Measurements from ENCODE around the gene CCNK. TPM values are rescaled to one million over a fixed set of nuclear protein-coding genes. Genes with fewer than 3 reads are reported as not detected.

CCNK gene
- total RNA-seq, 2 experiments from 2014 or later, result 140 to 151 TPM

GRCh38 chr14:99468836-99469592 is 12.2 kb upstream of the CCNK start:
- no peaks in the 10 kb centered on the region for H3K9me3 Mint-ChIP-seq
- DNase-seq, result no peak
- H3K27ac Mint-ChIP-seq, result no peak overlapping the region
- no peaks in the 10 kb centered on the region for H3K27me3 ChIP-seq (ENCODE audit: control insufficient read depth in 1 of 2, insufficient read depth in 2 of 2, low read length in 2 of 2)
- no peaks in the 10 kb centered on the region for H3K27me3 Mint-ChIP-seq
- H3K36me3 ChIP-seq (ENCODE audit: insufficient read depth, low read length), result peaks cover 14% of the 10 kb centered on the region
- ATAC-seq (ENCODE audit: poor library complexity), result no peak
- H3K4me3 Mint-ChIP-seq, result no peak overlapping the region
- peaks cover 9% of the 10 kb centered on the region for H3K4me1 ChIP-seq (ENCODE audit: insufficient read depth, low read length)
- H3K4me1 Mint-ChIP-seq (ENCODE audit: low read depth), result peaks cover 59% of the 10 kb centered on the region
- no peaks in the 10 kb centered on the region for H3K9me3 ChIP-seq (ENCODE audit: control insufficient read depth in 1 of 2, insufficient read depth in 1 of 2, low read length in 2 of 2)
- TF ChIP-seq CTCF (IDR thresholded peaks at IDR 0.05), result no peak
- ChIA-PET CTCF (interaction anchor here (0.6 kb wide), 1 partner anchor 11 kb away, joined by 3 read pairs; no protein-coding TSS in a partner anchor), POLR2A (no interaction called here)
- H3K36me3 Mint-ChIP-seq (ENCODE audit: low read depth), result peaks cover 35% of the 10 kb centered on the region
- no peak overlapping the region for H3K4me3 ChIP-seq (ENCODE audit: low read length)
- intact Hi-C loops (cut with DNase I, micrococcal nuclease), result no loop called here
- H3K27ac ChIP-seq (ENCODE audit: low read depth in 1 of 2, low read length in 2 of 2), result no peak overlapping the region

DNA sequence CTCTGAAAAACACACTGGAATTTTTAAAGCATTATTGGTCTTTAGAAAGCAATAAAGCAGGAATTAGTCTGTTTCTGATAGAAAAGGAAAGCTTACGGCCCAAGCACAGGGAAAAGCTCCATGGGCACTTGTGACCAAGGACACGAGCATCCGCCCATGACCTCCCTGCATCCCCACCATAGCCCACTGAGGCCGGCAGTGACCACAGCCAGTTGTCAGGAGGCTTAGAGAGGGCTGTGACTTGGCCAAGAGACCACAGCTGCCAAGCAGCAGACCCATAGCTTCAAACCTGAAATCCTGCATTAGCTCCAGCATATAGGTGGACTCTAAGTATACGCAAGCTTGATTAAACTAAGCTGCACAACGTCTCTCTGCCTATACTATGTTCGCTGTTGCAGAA is 9.5 kb upstream of the CCNK start:
- H3K4me3 ChIP-seq (ENCODE audit: low read length), result no peak overlapping the region
- intact Hi-C loops (cut with DNase I, micrococcal nuclease), result no loop called here
- Mint-ChIP-seq H3K4me1 (ENCODE audit: low read depth) (peaks cover 61% of the 10 kb centered on the region), H3K27me3 (no peaks in the 10 kb centered on the region), H3K9me3 (no peaks in the 10 kb centered on the region), H3K4me3 (no peak overlapping the region), H3K36me3 (ENCODE audit: low read depth) (peaks cover 13% of the 10 kb centered on the region), H3K27ac (no peak overlapping the region)
- ATAC-seq (ENCODE audit: poor library complexity) (no peak), DNase-seq (no peak)
- TF ChIP-seq CTCF (IDR thresholded peaks at IDR 0.05), result no peak
- no peaks in the 10 kb centered on the region for H3K27me3 ChIP-seq (ENCODE audit: control insufficient read depth in 1 of 2, insufficient read depth in 2 of 2, low read length in 2 of 2)
- H3K4me1 ChIP-seq (ENCODE audit: insufficient read depth, low read length), result peaks cover 9% of the 10 kb centered on the region
- H3K27ac ChIP-seq (ENCODE audit: low read depth in 1 of 2, low read length in 2 of 2), result no peak overlapping the region
- POLR2A ChIA-PET, result no interaction called here
- H3K36me3 ChIP-seq (ENCODE audit: insufficient read depth, low read length), result no peaks in the 10 kb centered on the region
- H3K9me3 ChIP-seq (ENCODE audit: control insufficient read depth in 1 of 2, insufficient read depth in 1 of 2, low read length in 2 of 2), result no peaks in the 10 kb centered on the region
- CTCF ChIA-PET, result interaction anchor here (0.6 kb wide), 1 partner anchor 11 kb away, joined by 3 read pairs; no protein-coding TSS in a partner anchor

DNA sequence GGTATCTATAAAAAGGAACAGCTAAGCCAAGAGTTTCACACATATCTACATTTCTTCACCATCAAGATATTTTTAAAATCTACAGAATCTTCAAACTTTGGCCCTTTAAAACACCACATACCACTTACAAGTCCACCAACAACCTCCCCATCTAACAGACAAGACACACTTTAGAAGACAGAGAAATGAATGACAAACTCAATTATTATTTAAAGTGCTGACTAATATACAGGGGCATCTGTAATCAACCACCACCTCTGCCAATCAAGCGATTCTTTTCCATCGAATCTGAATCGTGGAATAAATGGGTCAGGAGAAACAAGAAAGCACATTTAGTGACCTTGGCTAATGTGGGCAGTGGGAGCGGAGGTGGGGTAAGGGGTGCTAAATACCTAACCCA is 8.3 kb upstream of the CCNK start:
- POLR2A ChIA-PET, result no interaction called here
- H3K27ac ChIP-seq (ENCODE audit: low read depth in 1 of 2, low read length in 2 of 2), result no peak overlapping the region
- DNase-seq (no peak), ATAC-seq (ENCODE audit: poor library complexity) (no peak)
- no peak for TF ChIP-seq CTCF (IDR thresholded peaks at IDR 0.05)
- Mint-ChIP-seq H3K4me3 (no peak overlapping the region), H3K27me3 (no peaks in the 10 kb centered on the region), H3K27ac (no peak overlapping the region), H3K36me3 (ENCODE audit: low read depth) (peaks cover 10% of the 10 kb centered on the region), H3K4me1 (ENCODE audit: low read depth) (peaks cover 62% of the 10 kb centered on the region), H3K9me3 (no peaks in the 10 kb centered on the region)
- H3K9me3 ChIP-seq (ENCODE audit: control insufficient read depth in 1 of 2, insufficient read depth in 1 of 2, low read length in 2 of 2), result no peaks in the 10 kb centered on the region
- intact Hi-C loops (cut with DNase I, micrococcal nuclease), result no loop called here
- H3K27me3 ChIP-seq (ENCODE audit: control insufficient read depth in 1 of 2, insufficient read depth in 2 of 2, low read length in 2 of 2), result no peaks in the 10 kb centered on the region
- no peak overlapping the region for H3K4me3 ChIP-seq (ENCODE audit: low read length)
- peaks cover 9% of the 10 kb centered on the region for H3K4me1 ChIP-seq (ENCODE audit: insufficient read depth, low read length)
- CTCF ChIA-PET, result no interaction called here
- H3K36me3 ChIP-seq (ENCODE audit: insufficient read depth, low read length), result no peaks in the 10 kb centered on the region

All from CD4-positive, alpha-beta T cell (primary cell).